Hepatocyte (in vitro differentiated cells): ENCODE data around the gene BMP10. TPM values are rescaled to one million over a fixed set of nuclear protein-coding genes. Genes with fewer than 3 reads are reported as not detected.

Experiments used
- DNase-seq: peaks from one replicate; pipeline ENCODE4 v3.0.0-alpha.2; 2016; ENCODE audit warnings: low spot score
- H2AFZ ChIP-seq: fragments of 200-600 bp; sonication (generic); 2 replicates; pipeline ENCODE4 v1.6.0; 2016; ENCODE audit warnings: antibody characterized with exemption, mild to moderate bottlenecking
- H3K27ac ChIP-seq: fragments of 200-600 bp; sonication (generic); 2 replicates; pipeline ENCODE4 v1.5.1; 2016; ENCODE audit warnings: mild to moderate bottlenecking
- H3K27me3 ChIP-seq: fragments of 200-600 bp; sonication (generic); 2 replicates; pipeline ENCODE4 v1.6.1; 2016
- H3K36me3 ChIP-seq: fragments of 200-600 bp; sonication (generic); replicated peaks from 2 replicates; pipeline ENCODE4 v1.5.1; 2016; ENCODE audit warnings: low read depth; ENCODE audit not compliant: insufficient read depth
- H3K4me1 ChIP-seq: fragments of 200-600 bp; sonication (generic); 2 replicates; pipeline ENCODE4 v1.5.1; 2016; ENCODE audit warnings: mild to moderate bottlenecking, moderate library complexity; ENCODE audit not compliant: insufficient read depth
- H3K4me2 ChIP-seq: fragments of 200-600 bp; sonication (generic); 2 replicates; pipeline ENCODE4 v1.6.0; 2016
- H3K4me3 ChIP-seq: fragments of 200-600 bp; sonication (generic); 2 replicates; pipeline ENCODE4 v1.5.1; 2016; ENCODE audit warnings: mild to moderate bottlenecking
- H3K79me2 ChIP-seq: fragments of 200-600 bp; sonication (generic); 2 replicates; pipeline ENCODE4 v1.6.0; 2017; ENCODE audit warnings: mild to moderate bottlenecking
- H3K9me2 ChIP-seq: fragments of 200-600 bp; sonication (generic); replicated peaks from 2 replicates; pipeline ENCODE4 v1.6.0; 2017; ENCODE audit warnings: mild to moderate bottlenecking; ENCODE audit not compliant: insufficient read depth
- H3K9me3 ChIP-seq: fragments of 200-600 bp; sonication (generic); 2 replicates; pipeline ENCODE4 v1.5.1; 2016; ENCODE audit warnings: low read depth, mild to moderate bottlenecking
- H4K20me1 ChIP-seq: fragments of 200-600 bp; sonication (generic); 2 replicates; pipeline ENCODE4 v1.6.0; 2016; ENCODE audit warnings: mild to moderate bottlenecking; ENCODE audit not compliant: insufficient read depth, poor library complexity, severe bottlenecking
- EZH2 ChIP-seq: fragments of 200-600 bp; sonication (generic); IDR thresholded peaks from 2 replicates; pipeline ENCODE4 v1.6.1; 2016; ENCODE audit warnings: antibody characterized with exemption, mild to moderate bottlenecking, borderline replicate concordance
- EZH2phosphoT487 ChIP-seq: fragments of 200-600 bp; sonication (generic); IDR thresholded peaks from one replicate; pipeline ENCODE4 v1.6.1; 2018; ENCODE audit warnings: antibody characterized with exemption, mild to moderate bottlenecking, low read depth, moderate library complexity; ENCODE audit not compliant: unreplicated experiment, severe bottlenecking
- WGBS: methylation state at CpG from one replicate; pipeline ENCODE4 v1.1.6; 2016; ENCODE audit warnings: low lambda C conversion rate; ENCODE audit errors: missing lambda C conversion rate; 5-methylcytosine and 5-hydroxymethylcytosine counted together
- polyA plus RNA-seq: library from polyadenylated mRNA; unstranded; fragments of >200 nt; fragmentation: Nextera tagmentation; extraction: Ambion mirVana; gene quantifications from 2 replicates; pipeline ENCODE4 v1.2.1, GENCODE V29; 2016
- total RNA-seq: library from RNA; depleted of rRNA; stranded (reverse); fragments of >200 nt; gene quantifications from 2 replicates; pipeline ENCODE4 v1.2.3, GENCODE V29; 2014
- TF ChIP-seq, protein P1 (sequence below): fragments of 200-600 bp; sonication (generic); IDR thresholded peaks from 2 replicates; pipeline ENCODE4 v1.5.1; 2016; ENCODE audit warnings: antibody characterized with exemption, mild to moderate bottlenecking; ENCODE audit not compliant: poor library complexity

Gene BMP10
- total and polyA plus RNA-seq, 2 experiments from 2014 or later: 0.27 TPM; not detected in 1

DNA sequence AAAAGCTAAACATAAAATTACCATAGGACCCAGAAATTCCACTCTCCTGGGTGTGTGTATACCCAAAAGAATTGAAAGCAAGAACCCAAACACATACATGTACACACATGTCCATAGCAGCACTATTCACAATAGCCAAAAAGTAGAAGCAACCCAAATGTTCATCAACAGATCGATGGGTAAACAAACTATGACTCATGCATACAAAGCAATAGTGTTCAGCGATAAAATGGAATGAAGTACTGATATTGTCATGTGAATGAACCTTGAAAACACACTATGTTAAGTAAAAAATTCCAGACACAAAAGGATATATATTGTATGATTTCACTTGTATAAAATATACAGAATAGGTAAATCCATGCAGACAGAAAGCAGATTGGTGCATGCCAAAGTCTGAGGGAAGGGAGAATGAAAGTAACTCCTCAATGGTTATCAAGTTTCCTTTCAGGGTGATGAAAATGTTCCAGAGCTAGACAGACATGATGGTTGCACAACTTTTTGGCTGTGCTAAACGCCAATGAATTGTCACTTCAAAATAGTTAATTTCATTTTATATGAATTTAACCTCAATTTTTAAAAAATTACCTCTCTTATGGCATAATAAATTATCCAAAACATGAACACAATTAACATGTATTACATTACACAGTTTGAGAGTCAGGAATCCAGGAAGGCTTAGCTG, 46.0 kb upstream of the BMP10 start:
- Histone ChIP-seq H3K4me2 (no peak overlapping the region), H3K36me3 (no peaks in the 10 kb centered on the region), H3K4me1 (no peaks in the 10 kb centered on the region), H3K27me3 (no peaks in the 10 kb centered on the region), H3K27ac (no peak overlapping the region), H3K4me3 (no peak overlapping the region), H3K79me2 (no peaks in the 10 kb centered on the region), H3K9me2 (no peaks in the 10 kb centered on the region), H2AFZ (no peak overlapping the region), H3K9me3 (no peaks in the 10 kb centered on the region), H4K20me1 (no peaks in the 10 kb centered on the region)
- TF ChIP-seq EZH2phosphoT487: no peak
- TF ChIP-seq, protein P1, sequence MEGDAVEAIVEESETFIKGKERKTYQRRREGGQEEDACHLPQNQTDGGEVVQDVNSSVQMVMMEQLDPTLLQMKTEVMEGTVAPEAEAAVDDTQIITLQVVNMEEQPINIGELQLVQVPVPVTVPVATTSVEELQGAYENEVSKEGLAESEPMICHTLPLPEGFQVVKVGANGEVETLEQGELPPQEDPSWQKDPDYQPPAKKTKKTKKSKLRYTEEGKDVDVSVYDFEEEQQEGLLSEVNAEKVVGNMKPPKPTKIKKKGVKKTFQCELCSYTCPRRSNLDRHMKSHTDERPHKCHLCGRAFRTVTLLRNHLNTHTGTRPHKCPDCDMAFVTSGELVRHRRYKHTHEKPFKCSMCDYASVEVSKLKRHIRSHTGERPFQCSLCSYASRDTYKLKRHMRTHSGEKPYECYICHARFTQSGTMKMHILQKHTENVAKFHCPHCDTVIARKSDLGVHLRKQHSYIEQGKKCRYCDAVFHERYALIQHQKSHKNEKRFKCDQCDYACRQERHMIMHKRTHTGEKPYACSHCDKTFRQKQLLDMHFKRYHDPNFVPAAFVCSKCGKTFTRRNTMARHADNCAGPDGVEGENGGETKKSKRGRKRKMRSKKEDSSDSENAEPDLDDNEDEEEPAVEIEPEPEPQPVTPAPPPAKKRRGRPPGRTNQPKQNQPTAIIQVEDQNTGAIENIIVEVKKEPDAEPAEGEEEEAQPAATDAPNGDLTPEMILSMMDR: no peak
- no peak for TF ChIP-seq EZH2
- 92% methylated on average over 3 of the region's 3 CpGs for WGBS
- no peak for DNase-seq

DNA sequence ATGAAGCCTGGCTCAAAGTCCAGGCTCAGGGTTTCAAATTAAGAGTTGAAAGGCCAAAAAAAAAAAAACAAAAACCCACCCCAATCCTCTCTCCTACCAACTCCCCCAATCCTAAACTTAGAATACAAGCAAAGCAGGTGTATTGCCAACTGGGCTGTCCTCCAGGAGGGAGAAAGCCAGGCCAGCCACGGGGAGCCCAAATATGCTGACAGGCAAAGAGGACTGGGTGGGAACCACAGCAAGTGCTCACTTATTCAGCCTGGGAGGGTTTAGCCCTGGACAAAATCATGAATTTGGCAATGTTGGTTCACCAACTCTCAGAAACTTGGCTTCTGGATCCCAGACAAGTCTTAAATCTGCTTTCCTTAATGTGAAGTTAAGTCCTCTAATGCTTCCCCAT, 45.0 kb upstream of the BMP10 start:
- H2AFZ ChIP-seq: no peak overlapping the region
- no peaks in the 10 kb centered on the region for H4K20me1 ChIP-seq
- no peaks in the 10 kb centered on the region for H3K9me3 ChIP-seq
- H3K79me2 ChIP-seq: no peaks in the 10 kb centered on the region
- H3K9me2 ChIP-seq: no peaks in the 10 kb centered on the region
- TF ChIP-seq EZH2: no peak
- TF ChIP-seq, protein P1: no peak
- no peak for DNase-seq
- H3K27ac ChIP-seq: no peak overlapping the region
- WGBS: 57% methylated on average over 1 of the region's 1 CpG
- no peaks in the 10 kb centered on the region for H3K36me3 ChIP-seq
- no peak overlapping the region for H3K4me3 ChIP-seq
- no peak overlapping the region for H3K4me2 ChIP-seq
- no peaks in the 10 kb centered on the region for H3K27me3 ChIP-seq
- H3K4me1 ChIP-seq: no peaks in the 10 kb centered on the region

DNA sequence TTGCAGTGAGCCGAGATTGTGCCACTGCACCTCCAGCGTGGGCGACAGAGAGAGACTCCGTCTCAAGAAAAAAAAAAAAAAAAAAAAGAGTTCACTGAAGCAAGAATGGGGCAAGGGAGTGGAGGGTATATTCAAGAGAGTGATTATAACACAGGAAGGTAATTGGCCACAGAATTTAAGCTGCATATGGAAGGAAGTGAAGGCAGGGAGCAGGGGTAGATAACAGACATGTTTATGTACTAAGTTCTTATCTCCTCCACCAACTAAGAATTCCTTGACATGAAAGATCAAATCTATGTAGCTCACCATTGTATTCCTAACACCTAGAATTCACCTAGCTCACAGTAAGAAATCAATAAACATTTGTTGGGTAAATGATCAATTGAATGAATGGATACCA, 44.2 kb upstream of the BMP10 start:
- no peaks in the 10 kb centered on the region for H3K27me3 ChIP-seq
- no peaks in the 10 kb centered on the region for H3K9me2 ChIP-seq
- no peak overlapping the region for H2AFZ ChIP-seq
- TF ChIP-seq EZH2: no peak
- TF ChIP-seq, protein P1: no peak
- TF ChIP-seq EZH2phosphoT487: no peak
- H3K9me3 ChIP-seq: no peaks in the 10 kb centered on the region
- H3K27ac ChIP-seq: no peak overlapping the region
- no peak for DNase-seq
- WGBS: 81% methylated on average over 4 of the region's 4 CpGs
- H4K20me1 ChIP-seq: no peaks in the 10 kb centered on the region
- no peak overlapping the region for H3K4me3 ChIP-seq
- no peaks in the 10 kb centered on the region for H3K36me3 ChIP-seq
- H3K79me2 ChIP-seq: no peaks in the 10 kb centered on the region
- H3K4me2 ChIP-seq: no peak overlapping the region
- H3K4me1 ChIP-seq: no peaks in the 10 kb centered on the region
